ENCODE measurements around the gene PARVG.
"Not testable (repeated sequence)": the region's sequence is repeated elsewhere in the genome, so short reads cannot be mapped to it uniquely, and the experiment has no call there.

The PARVG gene

GRCh38 chr22:44215287-44215686 lies 34.6 kb downstream of the PARVG start:
- no peak for DNase-seq

- no peak for DNase-seq
Measured at GRCh38 chr22:44217346-44217745, 36.6 kb downstream of the PARVG start.

DNA sequence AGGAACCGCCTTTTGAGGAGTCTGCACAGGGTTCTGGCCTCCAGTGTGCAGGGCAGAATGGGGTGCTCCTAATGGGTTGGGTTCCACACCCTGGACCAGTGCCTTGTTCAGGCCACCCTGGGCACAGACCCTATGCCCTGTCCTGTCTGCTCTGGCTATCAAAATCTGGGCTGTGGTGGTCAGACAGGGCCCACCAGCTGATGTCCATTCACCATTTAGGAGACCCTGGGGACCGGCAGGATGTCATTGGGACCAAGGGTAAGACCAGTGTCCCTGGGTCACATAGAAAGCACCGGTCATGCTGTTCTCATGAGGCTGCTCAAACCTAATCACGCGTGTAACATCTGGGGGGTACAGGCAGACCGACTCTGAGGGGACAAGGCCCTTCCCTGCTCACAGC lies 37.3 kb downstream of the PARVG start:
- no peak for DNase-seq

GRCh38 chr22:44219101-44219870 lies 38.6 kb downstream of the PARVG start:
- DNase-seq = no peak

DNA sequence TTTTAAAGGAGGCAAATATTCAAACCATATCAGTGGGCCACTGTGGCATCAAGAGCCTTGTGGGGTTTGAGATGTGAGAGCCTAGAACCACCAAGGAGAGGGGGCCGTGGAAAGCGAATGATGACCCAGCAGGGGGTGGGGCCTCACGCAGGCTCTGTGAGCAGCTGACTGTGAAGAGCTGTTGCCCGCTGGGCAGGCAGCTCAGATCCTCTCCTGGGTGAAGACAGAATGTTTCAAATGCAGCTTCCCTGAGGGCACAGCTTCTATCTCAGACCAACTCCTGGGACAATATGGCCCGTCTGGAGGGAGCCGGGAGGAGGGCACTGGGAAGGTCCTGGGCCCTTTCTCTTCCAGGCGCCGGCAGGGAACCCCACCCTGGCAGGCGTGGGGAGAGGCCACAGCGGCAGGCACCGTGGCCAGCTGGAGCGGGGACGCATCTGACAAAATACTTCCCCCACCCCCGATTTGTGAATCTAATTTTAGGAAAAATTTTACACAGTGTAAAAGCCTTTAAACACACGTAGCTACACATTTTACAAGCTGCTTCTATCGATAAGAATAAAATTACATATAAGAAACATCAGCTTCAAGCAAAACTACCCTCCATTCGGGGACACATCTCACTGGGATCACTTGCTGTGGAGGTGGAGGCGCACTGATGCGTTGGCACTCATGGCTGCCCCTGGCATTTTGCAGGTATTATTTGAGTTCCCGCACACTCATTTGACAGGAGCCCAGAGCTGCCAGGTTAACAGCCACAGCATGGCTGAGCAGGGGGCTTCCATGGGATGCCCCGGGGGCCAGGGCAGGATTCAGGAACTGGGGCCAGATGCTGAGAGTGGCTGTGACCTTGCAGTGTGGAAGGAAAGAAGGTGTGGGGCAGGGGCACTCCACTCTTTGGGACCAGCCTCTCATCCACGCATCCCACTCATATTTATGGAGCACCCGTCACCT lies 40.3 kb downstream of the PARVG start:
- no peak for DNase-seq

GRCh38 chr22:44221710-44222475 lies 41.2 kb downstream of the PARVG start:
- no peak for DNase-seq

DNA sequence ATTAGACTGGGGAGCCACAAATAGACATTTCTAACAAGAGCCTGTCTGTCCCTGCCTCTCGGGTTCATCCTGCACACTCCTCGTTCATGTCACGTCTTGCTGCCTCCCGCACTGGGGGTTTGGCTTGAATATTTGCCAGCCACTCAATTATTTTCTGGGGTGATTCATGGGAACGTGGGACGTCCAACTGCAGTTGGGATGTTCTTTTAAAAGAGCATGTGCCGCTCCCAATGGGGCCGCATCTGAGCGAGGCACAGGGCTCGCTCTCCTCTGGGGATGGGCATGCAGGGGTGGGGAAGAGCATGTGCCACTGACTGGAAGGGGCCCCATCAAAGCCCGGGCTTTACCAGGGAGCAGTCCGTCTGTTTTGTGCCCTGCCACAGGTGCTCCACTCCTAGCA lies 43.4 kb downstream of the PARVG start:
- DNase-seq = no peak

DNA sequence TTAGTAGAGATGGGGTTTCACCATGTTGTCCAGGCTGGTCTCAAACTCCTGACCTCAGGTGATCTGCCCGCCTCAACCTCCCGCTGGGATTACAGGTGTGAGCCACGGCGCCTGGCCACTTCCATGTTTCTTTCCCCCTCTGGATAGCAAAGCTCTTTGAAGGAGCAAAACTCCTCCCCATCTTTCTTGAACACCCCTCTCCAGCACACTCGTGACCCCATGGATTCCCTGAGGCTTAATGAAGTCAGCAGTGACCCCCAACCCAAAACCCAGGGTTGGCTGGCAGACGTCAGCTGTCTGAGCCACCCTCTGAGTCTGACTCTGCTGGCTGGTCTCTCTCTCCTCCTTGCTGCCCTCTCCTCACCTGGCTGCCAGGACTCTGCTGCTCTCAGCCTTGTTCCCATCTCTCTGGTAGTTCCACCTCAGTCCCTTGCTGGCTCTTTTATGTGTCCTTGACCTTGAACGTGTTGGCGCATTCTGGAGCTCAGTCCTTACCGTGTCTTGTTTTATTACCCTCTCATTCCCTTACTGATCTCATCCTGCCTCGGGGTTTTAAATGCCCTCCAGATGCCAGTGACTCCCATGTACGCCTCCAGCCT lies 44.5 kb downstream of the PARVG start:
- DNase-seq = no peak

DNA sequence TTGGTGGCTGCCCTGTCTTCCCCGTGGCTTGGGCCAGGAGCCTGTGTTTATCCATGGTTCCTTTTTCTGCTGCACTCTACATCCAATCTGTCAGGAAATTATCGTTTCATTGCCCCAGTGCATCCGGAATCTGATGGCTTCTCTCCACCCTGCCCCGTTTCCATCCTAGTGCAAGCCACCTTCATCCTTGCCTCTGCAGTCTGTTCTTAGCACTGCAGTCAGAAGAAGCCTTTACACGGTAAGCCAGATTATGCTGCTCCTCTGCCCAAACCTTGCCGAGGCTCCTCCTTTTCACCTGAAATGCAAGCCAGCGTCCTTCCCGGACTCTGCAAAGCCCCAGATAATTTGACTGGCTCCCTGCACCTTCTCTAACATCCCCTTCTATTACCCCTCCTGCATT lies 45.1 kb downstream of the PARVG start:
- no peak for DNase-seq

GRCh38 chr22:44229331-44229730 lies 48.6 kb downstream of the PARVG start:
- no peak for DNase-seq

DNA sequence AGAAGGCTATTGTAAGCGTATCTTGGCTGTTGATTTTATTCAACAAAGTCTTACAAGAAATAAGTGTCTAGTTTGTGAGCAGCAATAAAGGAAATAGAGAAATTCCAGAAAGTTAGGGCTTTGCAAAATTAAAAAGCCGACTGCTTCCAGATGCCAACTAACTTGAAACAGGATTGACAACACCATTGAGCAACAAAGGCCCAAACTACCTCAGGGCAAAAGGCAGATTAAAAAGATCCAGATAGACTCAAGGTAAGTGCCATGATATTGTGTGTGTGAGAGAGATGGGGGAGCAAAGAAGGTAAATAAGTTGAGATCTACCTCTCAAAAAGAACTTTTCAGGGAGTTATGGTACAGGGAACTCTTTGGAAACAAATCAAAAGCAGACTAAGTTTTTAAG lies 49.1 kb downstream of the PARVG start:
- no peak for DNase-seq

- no peak for DNase-seq
Measured at GRCh38 chr22:44231233-44231632, 50.5 kb downstream of the PARVG start.

- DNase-seq = not testable (repeated sequence)
Measured at GRCh38 chr22:44234372-44234771, 53.6 kb downstream of the PARVG start.

DNA sequence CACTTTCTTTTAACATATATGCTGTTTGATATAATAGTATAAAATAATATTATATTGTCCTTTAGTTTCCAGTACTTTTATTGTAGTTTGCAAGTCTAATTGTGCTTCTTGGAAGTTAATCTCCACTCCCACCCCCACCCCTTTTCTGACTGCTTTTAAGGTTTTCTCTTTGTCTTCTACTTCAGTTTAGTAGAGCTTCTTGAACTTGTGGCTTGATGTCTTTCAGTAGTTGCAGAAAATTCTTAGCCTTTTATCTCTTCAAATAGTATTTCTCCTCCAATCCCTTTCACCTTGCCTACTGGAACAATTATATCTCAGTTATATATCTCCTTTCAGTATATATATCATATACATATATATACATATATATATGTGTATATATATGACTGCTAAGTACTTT lies 56.6 kb downstream of the PARVG start:
- no peak for DNase-seq

DNA sequence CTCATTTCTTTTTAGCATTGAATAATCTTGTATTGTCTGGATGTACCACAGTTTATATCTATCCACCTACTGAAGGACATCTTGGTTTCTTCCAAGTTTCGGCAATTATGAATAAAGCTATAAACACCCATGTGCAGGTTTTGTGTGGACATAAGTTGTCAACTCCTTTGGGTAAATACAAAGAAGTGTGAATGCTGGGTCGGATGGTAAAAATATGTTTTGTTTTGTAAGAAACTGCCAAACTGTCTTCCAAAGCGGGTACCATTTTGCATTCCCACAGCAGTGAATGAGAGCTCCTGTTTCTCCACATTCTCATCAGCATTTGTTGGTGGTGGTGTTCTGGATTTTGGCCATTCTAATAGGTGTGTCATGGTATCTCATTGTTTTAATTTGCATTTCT lies 60.4 kb downstream of the PARVG start:
- DNase-seq = not testable (repeated sequence)

DNA sequence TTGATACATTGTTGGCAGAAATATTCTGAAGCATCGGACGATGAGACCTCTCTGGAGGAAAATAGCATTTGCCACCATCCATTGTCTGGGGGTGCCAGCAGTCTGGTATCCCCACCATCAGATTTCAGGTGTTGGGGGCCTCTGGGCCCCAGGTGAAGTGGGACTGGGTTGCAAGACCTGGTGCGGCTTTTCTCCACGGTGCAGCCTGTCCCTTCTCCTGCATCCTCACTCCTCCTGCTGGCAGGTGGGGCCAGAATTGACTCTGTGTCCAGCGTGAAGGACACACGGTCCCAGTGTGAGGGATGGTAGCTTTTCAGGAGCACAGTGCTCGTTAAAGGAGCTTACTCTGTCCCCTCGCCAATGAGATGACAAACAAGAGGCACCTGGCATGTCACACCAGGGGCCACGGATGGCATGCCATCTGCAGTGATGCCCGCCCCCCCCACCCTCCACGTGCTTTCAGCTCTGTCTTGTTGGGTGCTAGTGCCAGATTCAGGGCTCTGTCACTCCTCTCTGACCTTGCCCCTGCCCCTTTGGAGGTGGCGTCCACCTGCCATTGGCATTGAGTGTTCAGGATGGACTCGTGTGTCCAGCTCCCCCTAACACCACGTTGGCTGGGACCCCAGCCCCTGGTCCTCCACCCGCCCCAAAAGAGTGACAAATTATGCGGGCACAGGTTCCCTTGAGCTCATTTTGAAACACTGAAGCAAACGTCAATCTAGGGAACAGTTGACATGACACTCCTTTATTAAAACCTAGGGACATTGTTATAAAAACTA lies 62.4 kb downstream of the PARVG start:
- DNase-seq = no peak

GRCh38 chr22:44243761-44244160 lies 63.0 kb downstream of the PARVG start:
- DNase-seq = no peak

DNA sequence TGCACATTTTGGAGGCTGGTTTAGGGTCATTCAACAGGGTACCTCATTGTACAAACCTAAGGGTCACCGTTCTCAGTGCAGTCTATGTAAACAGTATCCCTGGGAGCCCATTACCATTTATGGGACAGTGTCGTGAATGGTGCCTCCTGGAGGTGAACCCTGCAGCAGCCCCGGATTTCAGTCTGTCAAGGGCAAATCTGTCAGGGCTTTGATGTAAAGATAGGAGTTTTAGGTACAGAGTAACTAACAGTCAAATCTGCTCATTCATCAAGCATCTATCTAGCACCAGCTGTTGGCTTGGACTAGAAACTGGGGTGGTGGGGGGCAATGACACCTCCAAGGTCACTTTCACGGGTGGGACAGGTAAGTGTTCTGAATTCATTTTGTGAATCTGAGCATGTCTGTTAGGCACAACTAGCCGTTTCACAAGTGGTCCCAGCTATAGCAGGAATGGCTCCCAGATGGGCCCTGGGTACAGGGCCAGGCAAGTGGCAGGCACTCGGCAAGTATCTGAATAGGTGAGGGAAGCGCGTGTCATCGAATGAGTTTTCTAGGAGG lies 63.6 kb downstream of the PARVG start:
- no peak for DNase-seq

DNA sequence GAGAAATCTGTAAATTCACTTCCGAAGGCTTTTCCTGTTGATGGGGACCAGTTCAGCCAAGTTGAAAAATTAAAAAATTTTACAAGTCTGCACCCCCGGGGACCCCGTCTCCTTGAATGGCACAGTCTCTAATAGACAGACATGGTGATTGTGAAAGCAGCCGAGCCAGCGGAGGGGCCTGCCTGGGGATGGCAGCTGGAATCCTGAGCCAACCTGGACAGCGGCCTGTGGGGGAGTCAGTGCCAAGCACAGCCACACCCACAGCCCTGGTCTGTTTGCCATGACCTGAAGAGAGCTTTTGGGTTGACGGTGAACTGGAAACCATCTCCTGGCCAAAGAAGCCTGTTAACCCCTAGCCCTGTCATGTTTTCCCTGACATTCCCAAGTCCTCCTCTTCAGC lies 64.7 kb downstream of the PARVG start:
- no peak for DNase-seq

GRCh38 chr22:44245867-44246266 lies 65.1 kb downstream of the PARVG start:
- DNase-seq = no peak

DNA sequence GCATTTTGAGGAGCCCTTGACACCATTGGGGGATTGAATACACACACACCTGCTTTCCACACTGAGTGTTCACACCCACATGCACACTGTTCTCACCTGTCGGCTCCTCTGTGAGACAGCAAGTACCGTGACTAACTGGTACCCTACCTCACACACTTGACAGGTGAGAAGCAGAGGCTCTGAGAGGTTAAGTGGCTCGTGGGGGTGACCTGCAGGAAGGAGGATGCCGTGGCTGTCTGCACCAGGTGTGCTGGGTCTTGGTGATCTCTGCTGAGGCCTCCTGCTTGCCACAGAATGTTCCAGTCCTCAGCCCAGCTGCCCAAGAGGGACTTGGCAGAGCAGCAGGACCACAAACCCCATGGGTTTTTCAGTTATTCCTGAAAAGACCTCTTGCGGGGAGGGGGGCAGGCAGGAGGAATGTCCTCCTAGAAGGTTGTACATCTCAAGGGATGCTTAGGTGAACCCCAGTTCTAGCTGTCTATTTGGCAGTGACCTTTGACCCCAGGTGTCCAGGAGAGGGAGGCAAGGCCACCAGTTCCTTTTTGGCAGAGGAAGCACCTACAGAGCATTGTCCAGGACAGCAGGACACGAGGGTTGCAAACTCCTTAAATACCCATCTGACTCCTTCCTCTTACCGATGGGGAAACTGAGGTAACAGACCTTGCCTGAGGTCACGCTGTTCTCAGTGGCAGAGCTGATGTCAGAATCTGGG lies 66.0 kb downstream of the PARVG start:
- no peak for DNase-seq
